HG02642 (cell line): Measurements from ENCODE around the gene TASP1.
"Not testable (repeated sequence)": the region's sequence is repeated elsewhere in the genome, so short reads cannot be mapped to it uniquely, and the experiment has no call there.

Source experiments
- ATAC-seq: cut with Tn5 transposase; IDR thresholded peaks from one replicate; pipeline ENCODE4 v1.9.1; 2021; ENCODE audit warnings: mild to moderate bottlenecking; ENCODE audit not compliant: unreplicated experiment, poor library complexity

The TASP1 gene

DNA sequence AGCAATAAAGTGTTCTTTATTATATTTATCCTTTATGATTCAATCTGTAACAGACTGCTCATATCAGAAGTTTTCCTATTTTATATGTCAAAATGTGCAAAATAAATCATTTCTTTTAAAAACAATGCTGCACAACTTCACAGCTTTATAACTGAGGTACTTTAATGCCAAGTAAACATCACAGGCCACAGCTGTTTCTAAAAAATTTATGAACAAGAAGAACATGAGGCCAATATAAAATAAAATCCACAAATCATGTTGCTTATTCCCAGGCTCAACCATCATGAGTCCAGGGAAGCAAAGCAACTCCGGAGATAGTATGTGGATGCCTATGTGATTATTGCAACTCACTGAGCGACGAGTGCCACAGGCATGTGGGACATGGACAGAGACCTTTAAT is 222.2 kb downstream of the TASP1 start:
- no peak for ATAC-seq

DNA sequence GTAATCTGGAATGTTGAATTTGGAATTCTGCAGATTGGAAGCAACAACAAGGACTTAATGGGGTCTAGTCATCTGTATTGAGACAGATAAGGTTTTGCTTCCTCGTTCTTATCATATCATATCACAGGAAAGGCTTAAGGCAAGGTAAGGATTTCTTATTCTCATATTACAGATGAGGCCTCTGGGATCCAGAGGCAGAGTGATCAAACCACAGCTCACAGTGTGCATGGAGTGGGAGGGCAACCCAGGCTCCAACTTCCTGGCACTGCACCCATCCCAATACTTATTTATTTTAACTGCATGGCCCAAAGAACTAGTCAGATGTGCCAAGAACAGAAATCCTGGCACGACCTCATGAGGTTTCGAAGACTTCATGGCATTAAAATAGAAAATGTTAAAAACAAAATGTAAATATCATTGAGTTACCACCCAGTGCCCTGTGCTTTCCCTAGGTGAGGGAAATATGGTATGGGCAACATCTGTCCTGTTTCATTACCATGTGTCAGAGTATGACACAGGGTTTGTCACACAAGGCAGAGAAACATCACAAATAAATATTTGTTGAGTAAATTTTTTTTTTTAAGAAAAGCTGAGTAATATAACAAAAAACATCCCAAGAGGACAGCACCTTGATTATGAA is 225.8 kb downstream of the TASP1 start:
- no peak for ATAC-seq

DNA sequence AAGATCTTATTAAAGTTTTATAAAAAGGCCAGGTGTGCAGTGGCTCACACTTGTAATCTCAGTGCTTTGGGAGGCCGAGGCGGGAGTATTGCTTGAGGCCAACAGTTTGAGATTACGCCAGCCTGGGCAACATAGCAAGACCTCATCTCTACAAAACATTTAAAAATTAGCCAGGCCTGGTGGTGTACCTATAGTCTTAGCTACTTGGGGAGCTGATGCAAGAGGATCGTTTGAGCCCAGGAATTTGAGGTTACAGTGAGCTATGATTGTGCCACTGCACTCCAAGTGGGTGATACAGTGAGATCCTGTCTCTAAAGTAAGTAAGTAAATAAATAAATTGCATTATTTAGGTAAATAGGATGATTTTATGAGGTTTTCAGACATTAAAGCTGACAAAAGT is 234.4 kb downstream of the TASP1 start:
- ATAC-seq, result no peak

DNA sequence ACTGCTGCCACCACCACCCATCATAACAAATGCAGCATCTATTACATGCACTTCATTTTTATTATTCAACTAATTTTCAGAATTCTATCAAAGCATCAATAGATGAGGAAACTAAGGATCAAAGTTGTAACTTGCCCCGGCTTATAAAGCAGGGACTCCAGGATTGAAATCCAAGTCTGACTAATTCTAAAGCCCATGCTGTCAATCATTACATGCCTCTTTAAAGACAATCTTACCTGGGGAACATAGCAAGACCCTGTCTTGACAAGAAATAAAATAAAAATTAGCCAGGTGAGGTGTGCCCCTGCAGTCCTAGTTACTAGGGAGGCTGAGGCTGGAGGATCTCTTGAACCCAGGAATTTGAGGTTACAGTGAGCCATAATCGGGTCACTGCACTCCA is 235.3 kb downstream of the TASP1 start:
- ATAC-seq, result no peak

DNA sequence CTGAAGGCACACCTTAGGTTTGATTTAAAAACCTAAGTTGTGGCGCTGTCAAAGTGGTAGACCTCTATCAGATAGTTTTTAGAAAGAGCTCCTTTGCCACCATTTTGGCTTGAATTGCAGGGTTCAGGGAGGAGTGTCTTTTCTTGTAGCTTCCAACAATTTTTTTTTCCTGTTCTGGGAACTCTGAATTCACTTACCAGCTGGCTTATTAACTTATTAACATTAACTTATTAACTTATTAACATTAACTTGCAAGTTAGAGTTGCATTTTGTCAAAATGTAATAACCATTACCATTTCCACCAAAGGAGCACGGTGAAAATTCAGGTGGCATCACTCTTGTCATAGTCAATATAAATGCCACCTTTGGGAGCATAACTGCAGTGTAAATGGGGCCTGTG is 235.7 kb downstream of the TASP1 start:
- ATAC-seq, result no peak

DNA sequence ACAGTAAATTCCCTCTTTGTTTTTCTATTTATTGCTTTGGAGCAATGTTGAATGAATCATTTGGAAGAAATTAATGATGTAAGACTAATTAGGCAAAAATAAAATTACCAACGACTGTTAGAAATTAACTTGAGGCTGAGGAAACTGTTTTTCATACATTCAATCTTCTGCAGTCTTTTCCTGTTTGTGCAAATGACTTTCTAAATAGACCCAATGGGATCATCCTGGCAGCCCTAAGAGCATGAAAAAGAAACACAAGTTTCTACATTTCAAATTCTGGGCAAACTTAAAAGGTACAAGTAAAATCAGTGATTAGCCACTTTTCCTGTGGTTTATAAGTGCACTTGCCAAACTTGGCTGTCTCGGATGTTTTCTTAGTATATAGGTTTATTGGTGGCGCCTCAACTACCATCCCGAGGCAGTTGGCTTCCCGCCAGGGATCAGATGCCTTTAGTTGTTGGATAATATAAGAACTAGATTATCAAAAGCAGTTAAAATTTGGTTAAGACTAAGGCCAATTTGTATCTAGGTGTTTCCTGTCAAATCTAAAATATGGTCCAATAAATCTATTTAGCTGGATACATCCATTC is 236.5 kb downstream of the TASP1 start:
- no peak for ATAC-seq

DNA sequence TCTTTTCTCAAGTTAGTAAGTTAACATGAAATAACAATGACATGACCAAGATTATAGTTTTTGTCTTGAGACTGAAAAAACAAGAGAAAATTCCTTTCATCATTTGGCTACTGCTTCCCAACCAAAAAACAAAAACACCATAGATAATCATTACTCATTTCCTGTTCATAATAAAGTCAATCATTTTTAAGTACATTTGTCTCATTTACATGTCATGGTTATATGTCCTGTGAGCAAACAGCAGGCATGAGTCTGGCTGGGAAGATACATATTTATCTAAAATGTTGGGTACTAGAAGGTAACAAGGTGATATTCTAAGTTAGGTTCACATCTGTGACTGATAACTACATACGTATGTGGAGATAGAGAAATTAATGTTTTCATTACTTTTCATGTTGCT is 237.1 kb downstream of the TASP1 start:
- no peak for ATAC-seq

DNA sequence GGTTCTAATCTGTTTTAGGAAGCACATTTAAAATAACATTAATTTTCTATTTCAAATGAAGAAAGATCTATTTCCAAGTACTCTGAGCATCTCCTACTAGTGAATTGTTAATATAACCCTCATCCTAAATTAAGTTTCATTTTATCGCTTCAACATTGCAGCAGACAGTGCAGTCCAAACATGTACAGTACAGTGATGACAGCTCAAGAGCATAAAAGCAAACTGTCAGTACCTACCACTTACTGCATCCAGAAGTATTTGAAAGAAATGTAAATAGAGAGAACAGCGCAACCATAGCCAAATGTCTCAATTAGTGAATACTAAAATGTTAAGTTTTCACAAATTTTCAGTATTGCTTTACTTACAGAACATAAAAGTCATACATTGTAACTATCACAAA is 238.3 kb downstream of the TASP1 start:
- ATAC-seq, result no peak

DNA sequence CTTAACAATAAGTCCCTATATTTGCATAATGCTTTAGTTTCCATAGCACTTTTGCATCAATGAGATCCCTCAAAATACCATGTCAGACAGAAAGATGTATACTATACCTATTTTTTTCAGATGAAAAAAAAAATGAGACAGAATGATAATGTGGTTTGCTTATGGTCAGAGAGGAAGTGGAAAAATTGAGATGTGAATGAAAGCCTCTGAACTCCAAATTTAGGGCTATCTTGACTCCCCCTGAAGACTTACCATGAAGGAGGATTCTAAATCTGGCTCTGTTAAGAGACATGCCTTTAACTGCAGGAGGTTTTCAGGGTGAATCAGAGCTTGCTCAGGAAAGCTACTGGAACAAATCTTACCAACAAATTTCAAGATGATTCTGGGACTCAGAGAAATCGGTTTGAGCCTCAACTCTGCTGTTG is 241.4 kb downstream of the TASP1 start:
- ATAC-seq, result no peak

DNA sequence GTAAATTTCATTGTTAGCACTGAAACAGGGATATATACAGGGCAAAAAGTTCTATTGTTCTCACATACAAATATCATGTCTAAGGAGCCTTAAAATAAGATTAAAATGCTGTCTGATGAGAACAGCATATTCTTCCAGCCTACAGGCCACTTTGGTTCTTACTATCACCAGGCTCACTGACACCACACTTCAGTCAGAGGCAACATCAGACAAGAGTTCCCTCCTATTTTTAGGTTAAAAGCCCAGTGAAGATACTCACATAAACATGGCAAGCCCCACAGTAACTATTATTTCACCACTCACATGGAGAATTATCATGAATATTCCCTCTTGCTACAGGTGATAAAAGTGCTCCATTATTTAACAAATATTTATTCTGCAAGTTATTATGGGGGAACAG is 241.9 kb downstream of the TASP1 start:
- no peak for ATAC-seq

DNA sequence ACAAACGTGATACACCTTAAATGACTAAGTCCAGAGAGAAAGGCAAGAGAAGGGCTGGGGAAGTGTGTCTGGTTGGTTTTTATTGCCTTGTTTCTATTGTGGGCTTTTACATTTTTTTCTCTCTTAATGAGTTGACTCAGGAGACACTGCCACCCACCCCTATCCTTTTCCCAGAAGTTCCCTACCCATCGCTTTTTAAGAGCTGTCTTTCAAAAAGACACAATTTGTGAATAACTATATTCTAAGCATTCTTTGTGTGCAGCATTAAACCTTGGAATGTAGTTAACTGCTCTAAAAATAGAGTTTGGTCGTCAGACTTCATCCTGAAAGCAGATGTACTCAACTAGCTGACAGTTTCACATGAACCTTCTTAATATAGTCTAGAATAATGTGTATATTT is 242.7 kb downstream of the TASP1 start:
- no peak for ATAC-seq

DNA sequence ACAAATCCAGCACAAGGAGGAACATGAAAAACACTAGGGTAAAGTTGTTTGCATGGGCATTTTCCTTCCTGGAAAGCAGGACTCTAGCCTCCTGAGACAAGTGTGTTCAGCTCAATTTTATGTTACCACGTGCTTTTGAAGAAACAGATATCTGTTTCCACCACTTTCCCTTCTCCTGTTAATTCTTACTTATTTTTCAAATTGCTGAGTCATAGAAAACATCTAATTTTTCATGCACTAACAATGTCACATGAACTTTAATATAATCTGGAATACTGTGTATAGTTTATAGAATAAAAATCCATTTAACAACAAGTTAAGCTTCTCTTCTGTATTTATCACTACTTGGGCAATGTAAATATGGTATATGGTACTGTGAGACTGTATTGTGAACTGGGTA is 243.5 kb downstream of the TASP1 start:
- no peak for ATAC-seq

DNA sequence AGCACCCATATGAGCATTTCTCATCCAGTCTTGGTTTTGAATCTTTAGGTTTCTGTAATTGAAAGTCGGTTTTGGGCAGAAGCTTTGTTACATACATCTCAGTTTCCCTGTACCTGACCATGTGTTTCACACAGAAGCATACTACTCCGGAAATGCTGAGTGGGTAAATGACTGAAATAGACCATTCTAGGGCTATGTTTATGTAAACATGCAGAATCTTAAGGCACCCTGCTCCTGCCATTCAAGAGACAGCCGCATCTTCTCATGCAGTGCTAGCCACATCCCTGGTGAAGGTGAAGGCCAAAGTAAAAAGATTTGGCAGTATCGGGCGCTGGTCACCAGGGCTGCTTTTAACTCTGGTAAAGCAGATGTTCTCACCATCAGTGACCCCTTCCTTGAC is 246.3 kb downstream of the TASP1 start:
- no peak for ATAC-seq

DNA sequence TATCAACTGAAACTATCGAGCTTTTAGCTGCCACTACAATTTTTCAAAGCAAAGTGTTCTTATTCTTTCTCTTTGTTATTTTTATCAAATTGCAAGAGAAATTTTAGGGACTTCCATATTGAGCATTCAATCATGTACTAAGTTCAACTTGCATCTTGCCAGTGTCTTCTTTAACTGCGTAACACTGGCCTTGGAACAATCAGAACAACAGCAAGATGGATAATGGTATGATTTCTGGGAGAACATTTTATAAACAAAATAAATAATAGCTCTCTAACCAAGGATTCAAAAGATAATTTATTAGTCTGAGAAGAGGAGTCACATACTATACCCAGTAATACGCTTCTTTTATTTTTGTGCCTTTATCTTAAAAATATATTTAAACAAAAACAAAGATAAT is 249.6 kb downstream of the TASP1 start:
- no peak for ATAC-seq

DNA sequence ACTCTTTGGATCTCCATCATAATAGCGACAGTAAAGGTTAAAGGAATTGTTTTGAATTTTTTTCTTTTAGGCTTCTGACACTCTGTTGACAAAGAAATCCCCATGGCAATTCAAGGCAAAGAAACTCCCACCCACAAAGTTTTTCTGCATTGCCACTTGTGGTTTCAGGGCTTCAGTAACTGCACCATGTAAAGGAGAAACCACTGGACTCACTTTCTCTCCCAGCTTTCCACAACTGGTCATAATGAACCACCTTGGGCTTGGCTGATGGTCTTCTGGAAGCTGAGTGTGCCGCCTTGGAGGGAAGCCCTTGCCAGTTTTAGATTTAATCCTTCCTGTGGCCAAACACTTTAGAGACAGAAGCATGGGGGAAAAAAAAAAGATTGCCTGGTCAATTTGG is 254.6 kb downstream of the TASP1 start:
- no peak for ATAC-seq

DNA sequence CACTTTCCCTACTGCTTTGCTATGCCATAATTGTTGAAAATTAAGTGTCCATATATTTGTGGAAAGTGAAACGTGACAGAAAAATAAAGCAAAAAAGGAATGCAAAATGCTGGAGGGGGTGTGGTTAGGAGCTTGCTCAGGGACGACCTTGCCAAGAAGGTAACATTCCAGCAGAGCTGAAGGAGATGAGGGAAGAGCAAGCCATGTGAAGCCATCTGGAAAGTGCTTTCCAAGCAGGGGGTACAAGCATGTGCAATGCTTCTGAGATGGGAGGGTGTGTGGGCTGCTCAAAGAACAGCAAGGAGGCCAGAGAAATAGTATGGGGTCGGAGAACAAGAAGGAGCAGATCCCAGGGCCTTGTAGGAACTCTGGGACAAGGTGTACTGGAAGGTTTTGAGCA is 255.9 kb downstream of the TASP1 start:
- ATAC-seq, result no peak

DNA sequence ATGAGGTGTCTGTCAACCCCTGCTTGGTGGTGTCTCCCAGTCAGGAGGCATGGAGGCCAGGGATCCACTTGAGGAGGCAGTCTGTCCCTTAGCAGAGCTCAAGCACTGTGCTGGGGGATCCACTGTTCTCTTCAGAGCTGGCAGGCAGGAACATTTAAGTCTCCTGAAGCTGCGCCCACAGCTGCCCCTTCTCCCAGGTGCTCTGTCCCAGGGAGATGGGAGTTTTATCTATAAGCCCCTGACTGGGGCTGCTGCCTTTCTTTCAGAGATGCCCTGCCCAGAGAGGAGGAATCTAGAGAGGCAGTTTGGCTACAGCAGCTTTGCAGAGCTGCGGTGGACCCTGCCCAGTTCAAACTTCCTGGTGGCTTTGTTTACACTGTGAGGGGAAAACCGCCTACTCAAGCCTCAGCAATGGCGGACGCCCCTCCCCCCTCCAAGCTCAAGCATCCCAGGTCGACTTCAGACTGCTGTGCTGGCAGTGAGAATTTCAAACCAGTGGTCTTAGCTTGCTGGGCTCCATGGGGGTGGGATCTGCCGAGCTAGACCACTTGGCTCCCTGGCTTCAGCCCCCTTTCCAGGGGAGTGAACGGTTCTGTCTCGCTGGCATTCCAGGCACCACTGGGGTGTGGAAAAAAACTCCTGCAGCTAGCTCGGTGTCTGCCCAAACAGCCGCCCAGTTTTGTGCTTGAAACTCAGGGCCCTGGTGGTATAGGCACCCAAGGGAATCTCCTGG is 258.1 kb downstream of the TASP1 start:
- not testable (repeated sequence) for ATAC-seq

DNA sequence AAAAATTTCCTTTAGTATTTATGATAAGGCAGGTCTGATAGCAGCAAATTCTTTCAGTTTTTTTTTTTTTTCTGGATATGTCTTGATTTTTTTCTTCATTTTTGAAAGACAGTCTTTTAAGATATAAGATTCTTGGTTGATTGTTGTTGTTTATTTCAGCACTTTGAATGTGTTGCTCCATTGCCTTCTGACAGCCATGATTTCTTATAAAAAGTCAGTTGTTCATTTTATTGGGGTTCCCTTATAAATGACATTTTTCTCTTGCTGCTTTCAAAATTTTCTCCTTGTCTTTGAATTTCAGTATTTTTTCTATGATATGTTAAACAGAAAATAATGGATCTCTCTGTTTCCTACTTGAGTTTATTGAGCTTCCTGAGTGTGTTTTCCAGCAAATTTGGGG is 265.3 kb downstream of the TASP1 start:
- ATAC-seq, result no peak

DNA sequence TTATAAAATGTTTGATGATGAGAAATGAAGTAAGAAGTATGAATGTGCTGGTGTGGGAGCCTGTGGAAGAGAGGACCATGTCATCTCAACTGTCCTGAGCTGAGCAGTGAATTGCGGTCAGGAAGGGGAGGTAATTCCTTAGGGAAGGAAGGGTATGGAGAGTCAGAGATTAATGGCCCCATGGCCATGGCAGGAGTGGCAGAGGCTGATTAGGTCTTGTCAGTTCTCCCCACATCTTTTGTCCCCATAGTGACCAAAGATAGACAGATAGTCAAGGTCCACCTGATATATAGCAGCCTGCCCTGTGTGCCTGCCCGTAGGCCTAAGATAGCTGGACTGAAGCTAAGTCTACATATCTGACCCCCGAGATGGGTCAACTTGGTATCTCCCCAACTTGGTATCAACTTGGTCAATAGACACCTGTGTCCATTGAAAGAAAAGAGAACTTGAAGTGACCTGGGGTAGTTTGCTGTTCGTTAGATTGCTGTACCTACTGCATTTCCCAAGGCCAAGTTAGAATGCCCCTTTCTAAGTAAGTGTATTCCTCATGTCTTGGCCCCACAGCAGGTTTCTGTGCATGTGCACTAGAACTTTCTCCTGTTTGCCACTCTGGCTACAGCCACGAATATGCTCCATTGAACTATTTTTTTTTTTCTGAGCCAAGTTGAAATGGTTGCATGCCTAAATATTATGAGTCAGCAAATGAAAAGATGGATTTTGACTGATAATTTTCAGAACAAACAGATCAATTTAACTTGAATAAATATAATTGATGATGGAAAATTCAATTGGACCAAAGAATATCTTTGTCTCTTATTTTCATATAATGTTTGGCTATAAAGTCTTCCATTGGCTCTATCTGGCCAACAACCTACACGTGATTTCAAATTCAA is 274.2 kb downstream of the TASP1 start:
- ATAC-seq, result no peak

DNA sequence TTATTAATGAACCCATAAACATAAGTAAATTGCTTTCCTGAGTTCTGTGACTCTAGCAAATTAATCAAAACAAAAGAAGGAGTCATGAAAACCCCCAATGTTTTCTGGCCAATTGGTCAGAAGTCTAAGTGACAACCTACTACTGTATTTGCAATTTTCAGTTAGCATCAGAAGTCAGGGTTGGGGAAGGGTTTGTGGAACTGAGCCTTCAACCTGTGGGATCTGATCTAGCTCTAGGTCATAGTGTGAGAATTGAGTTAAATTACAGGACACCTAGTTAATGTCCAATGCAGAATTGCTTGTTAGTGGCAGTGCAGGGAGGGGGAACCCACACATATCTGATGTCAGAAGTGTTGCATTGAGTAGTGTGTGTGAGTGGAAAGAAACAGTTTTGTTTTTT is 275.3 kb downstream of the TASP1 start:
- no peak for ATAC-seq

DNA sequence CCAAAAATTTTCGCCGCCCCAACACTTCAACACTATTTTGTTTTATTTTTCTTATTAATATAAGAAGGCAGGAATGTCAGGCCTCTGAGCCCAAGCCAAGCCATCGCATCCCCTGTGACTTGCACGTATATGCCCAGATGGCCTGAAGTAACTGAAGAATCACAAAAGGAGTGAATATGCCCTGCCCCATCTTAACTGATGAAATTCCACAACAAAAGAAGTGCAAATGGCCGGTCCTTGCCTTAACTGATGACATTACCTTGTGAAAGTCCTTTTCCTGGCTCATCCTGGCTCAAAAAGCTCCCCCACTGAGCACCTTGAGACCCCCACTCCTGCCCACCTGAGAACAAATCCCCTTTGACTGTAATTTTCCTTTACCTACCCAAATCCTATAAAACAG is 276.6 kb downstream of the TASP1 start:
- not testable (repeated sequence) for ATAC-seq
